HG03354 (cell line): ENCODE data around the gene PLA2R1.

ENCODE experiments used
- ATAC-seq: cut with Tn5 transposase; IDR thresholded peaks from one replicate; pipeline ENCODE4 v1.9.1; 2021; ENCODE audit warnings: mild to moderate bottlenecking; ENCODE audit not compliant: unreplicated experiment, poor library complexity, severe bottlenecking

Gene PLA2R1

GRCh38 chr2:159904127-159904958 is 158.1 kb downstream of the PLA2R1 start, which contains the start of gene LY75:
TSS of gene LY75 (minus strand) at chr2:159904756.
- ATAC-seq: peak; percentile 83

DNA sequence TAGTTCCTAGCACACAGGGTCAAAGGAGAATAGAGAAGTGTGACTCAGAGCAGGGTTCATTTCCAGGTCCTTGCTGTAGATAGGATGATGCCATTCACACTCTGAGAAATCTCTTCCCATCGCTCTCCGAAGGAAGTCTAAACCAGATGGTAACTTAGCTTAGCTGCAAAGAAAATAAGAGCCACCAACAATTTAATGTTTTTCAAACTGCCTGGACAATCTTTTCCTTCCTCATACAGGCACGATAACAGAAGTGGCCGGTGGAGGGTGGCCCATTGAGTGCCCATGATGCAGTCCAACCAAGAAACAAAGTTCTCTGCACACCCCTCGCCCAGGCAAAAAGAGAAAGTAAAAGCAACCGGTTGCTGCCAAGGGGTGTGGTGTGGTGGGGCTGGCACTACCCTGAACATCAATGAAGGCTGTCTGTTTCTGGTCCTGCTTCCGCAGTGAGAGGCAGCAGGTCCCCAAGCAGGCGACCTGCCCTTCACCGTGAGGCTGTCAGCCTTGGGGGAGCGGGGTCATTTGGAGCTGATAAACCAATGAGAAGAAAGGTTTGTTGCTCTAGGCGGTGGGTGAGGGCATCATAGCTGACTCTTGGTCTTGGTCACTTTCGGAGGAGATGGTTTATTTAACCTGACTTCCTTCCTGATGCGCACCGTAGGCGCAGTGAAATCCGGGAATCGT is 158.8 kb downstream of the PLA2R1 start:
- ATAC-seq: peak; percentile 40

GRCh38 chr2:159902722-159903121 is 159.7 kb downstream of the PLA2R1 start:
- ATAC-seq: no peak

DNA sequence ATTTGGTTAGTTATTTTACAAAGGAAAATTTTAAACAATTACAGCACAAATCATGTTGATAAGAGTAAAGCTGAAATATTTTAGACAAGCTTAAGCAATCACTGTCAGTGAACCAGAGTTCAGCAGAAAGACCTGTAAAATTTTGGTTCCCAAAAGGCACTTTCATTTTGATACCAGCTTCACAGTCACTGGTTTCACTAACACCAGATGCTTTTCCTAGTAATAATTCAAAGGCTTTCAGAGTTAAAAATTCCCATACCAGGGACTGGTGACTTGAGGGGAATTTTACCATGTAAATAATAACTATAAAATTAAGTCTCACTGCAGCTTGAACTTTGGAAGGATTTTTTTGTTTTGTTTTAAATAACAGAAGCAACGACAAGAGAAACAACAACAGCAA is 162.1 kb downstream of the PLA2R1 start:
- no peak for ATAC-seq

- ATAC-seq: no peak
These were observed 164.0 kb downstream of the PLA2R1 start for GRCh38 chr2:159898441-159898840.

GRCh38 chr2:159897720-159898119 is 164.7 kb downstream of the PLA2R1 start:
- ATAC-seq: no peak

- no peak for ATAC-seq
These were observed 165.3 kb downstream of the PLA2R1 start for GRCh38 chr2:159897081-159897480.

- peak; percentile 61 for ATAC-seq
These were observed 167.0 kb downstream of the PLA2R1 start for GRCh38 chr2:159895258-159896065.

DNA sequence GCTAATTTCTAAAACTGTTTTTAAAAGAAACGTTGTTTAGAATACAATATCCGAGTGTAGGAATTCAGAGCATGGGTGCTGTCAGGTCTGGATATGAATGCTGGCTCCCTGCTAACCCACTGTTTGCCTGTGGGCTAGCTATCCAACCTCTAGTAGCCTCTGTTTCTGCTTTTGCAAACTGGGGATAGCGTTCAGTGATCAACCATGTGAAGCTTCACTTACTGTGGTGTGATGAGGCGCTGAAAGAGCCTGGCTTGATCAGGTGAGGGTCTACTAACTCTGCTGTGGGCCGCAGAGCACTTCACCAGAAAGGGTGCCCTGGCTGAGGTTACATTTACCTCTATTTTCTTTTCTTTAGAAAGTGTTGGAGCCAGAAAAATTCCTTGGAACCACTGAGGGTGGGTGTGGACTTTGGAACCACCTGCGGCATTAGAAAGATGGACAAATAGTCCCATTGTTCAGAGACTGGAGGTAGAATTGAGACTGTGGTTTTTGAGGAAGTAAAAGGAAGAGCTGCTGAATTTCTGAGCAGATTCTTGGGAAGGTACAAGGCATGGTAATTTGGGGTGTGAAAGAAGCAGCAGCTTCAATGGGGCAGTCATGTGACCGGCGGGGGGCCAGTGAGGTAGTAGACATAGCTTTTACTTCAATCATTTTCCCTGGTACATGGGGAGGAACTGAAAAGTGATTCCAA is 168.1 kb downstream of the PLA2R1 start:
- no peak for ATAC-seq

- ATAC-seq: peak; percentile 23
These were observed 169.2 kb downstream of the PLA2R1 start for GRCh38 chr2:159892990-159893810.

DNA sequence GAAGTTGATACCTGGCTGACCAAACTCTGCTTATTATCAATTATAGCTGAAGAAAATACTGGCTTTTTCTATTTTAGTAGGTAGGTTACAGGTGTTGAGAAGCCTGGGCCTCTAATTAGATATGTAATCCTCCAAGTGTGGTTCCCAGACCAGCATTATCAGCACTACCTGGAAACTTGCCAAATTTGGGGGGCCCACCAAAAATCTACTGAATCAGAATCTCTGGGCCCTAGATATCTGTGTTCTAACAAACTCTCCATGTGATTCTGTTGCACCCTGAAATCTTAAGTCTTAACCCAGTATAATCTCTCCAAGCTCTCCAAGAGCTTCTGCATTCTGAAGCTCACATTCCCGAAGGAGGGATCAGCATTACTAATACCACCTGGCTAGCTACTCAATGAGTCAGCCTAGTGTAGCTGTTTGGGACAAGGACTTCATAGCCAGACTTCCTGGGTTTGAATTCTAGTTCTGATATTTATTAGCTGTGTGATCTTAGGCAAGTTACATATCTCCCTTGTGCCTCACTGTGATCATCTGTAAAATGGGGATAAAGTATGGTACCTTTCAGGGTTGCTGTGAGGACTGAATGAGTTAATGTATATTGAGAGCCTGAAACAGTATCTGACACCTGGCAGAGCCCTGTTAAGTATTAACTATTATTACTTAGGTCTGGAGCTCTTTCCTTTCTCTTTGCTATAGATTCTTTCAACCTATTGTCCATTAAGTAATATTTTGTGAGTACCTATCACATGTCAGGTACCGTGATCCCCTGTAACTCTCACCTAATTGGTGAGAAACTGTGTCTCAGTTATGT is 170.3 kb downstream of the PLA2R1 start:
- ATAC-seq: peak; percentile 56

- ATAC-seq: no peak
These were observed 171.2 kb downstream of the PLA2R1 start for GRCh38 chr2:159891267-159891588.

GRCh38 chr2:159890551-159891266 is 171.7 kb downstream of the PLA2R1 start:
- peak; percentile 32 for ATAC-seq

- no peak for ATAC-seq
These were observed 180.2 kb downstream of the PLA2R1 start for GRCh38 chr2:159882130-159882745.
